ENCODE results near the gene PHOSPHO2.
"Not testable (repeated sequence)": the region's sequence is repeated elsewhere in the genome, so short reads cannot be mapped to it uniquely, and the experiment has no call there.

The PHOSPHO2 gene

GRCh38 chr2:169683054-169683424 is 11.2 kb upstream of the PHOSPHO2 start:
- H3K36me3 ChIP-seq (ENCODE audit: control insufficient read depth in 5 of 5, insufficient read depth in 5 of 5, low read length in 5 of 5), result no peaks in the 10 kb centered on the region

DNA sequence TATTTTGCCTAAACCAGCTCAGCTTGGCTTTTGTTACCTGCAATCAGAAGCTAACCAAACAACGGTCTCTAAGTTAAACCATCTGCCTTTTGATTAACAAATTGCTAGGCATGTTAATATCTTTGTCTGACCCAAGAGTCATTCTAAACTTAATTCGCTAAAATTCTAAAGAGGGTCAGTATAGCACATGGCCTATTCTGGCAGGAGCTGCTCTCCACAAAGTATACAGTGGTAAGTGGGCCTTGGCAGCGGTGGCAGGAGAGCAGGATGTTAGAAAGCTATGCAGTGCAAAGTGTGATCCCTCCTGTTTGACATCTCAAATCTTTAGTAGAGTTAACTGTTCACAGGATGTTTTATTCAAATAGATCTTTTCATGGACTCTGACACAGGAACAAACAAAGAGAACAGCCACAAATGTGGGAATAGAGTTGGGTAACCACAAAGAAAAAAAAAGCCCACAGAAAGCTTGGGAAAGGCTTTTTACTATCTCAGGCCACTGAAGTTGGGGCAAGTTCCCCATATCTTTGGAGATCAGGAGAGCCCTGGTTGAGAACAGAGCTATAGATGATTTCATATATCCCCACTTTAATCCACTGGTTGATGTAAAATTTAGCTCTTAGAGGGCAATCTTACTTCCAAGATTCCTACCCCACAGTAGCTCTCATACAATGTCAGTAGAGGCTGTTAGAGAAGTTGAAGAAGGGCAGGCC is 10.7 kb upstream of the PHOSPHO2 start:
- Histone ChIP-seq H3K27me3 (ENCODE audit: control insufficient read depth in 5 of 5, insufficient read depth in 4 of 5, low read length in 5 of 5) (no peaks in the 10 kb centered on the region), H3K27ac (ENCODE audit: low read depth, low read length) (no peak overlapping the region), H3K36me3 (ENCODE audit: control insufficient read depth in 5 of 5, insufficient read depth in 5 of 5, low read length in 5 of 5) (no peaks in the 10 kb centered on the region), H3K4me1 (ENCODE audit: control insufficient read depth in 5 of 5, insufficient read depth in 5 of 5, low read length in 5 of 5) (no peaks in the 10 kb centered on the region), H3K4me3 (ENCODE audit: low read depth in 1 of 5, low read length in 5 of 5) (no peak overlapping the region), H3K9me3 (ENCODE audit: control insufficient read depth in 5 of 5, low read length in 5 of 5) (no peaks in the 10 kb centered on the region), H3K9ac (ENCODE audit: low read length in 5 of 5) (no peak overlapping the region)

More at GRCh38 chr2:169683054-169683424, 11.2 kb upstream of the PHOSPHO2 start:
- H3K9ac ChIP-seq (ENCODE audit: low read length in 5 of 5), result no peak overlapping the region
- H3K27me3 ChIP-seq (ENCODE audit: control insufficient read depth in 5 of 5, insufficient read depth in 4 of 5, low read length in 5 of 5), result no peaks in the 10 kb centered on the region
- H3K9me3 ChIP-seq (ENCODE audit: control insufficient read depth in 5 of 5, low read length in 5 of 5), result no peaks in the 10 kb centered on the region
- H3K4me1 ChIP-seq (ENCODE audit: control insufficient read depth in 5 of 5, insufficient read depth in 5 of 5, low read length in 5 of 5), result no peaks in the 10 kb centered on the region
- no peak overlapping the region for H3K4me3 ChIP-seq (ENCODE audit: low read depth in 1 of 5, low read length in 5 of 5)
- H3K27ac ChIP-seq (ENCODE audit: low read depth, low read length), result no peak overlapping the region

DNA sequence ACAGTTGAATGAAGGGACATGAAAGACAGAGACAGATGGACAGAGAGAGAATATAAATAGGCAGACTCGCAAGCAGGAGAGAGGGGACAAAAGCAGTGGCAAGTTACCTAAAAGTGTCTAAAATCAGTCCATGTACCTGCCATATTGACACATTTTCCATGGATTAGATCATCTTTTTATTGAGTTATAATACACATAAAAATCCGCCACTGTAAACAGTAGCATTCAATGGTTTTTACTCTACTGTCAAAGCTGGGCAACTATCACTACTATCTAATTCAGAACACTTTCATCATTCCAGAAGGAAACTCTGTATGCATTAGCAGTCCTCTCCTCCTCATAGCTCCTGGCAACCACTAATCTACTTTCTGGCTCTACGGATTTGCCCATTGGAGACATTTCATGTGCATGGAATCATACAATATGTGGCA is 10.1 kb upstream of the PHOSPHO2 start:
- Histone ChIP-seq H3K9me3 (ENCODE audit: control insufficient read depth in 5 of 5, low read length in 5 of 5) (no peaks in the 10 kb centered on the region), H3K9ac (ENCODE audit: low read length in 5 of 5) (no peak overlapping the region), H3K4me3 (ENCODE audit: low read depth in 1 of 5, low read length in 5 of 5) (no peak overlapping the region), H3K27ac (ENCODE audit: low read depth, low read length) (no peak overlapping the region), H3K27me3 (ENCODE audit: control insufficient read depth in 5 of 5, insufficient read depth in 4 of 5, low read length in 5 of 5) (no peaks in the 10 kb centered on the region), H3K36me3 (ENCODE audit: control insufficient read depth in 5 of 5, insufficient read depth in 5 of 5, low read length in 5 of 5) (no peaks in the 10 kb centered on the region), H3K4me1 (ENCODE audit: control insufficient read depth in 5 of 5, insufficient read depth in 5 of 5, low read length in 5 of 5) (no peaks in the 10 kb centered on the region)

DNA sequence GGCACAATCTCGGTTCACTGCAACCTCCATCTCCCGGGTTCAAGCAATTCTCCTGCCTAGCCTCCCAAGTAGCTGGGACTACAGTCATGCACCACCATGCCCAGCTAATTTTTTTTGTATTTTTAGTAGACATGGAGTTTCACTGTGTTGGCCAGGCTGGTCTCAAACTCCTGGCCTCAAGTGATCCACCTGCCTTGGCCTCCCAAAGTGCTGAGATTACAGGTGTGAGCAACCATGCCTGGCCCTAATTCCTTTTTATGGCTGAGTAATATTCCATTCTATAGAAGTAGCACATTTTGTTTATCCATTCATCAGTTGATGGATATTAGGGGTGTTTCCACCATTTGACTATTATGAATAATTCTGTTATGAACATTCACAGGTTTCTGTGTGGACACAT is 9.6 kb upstream of the PHOSPHO2 start:
- H3K9me3 ChIP-seq (ENCODE audit: control insufficient read depth in 5 of 5, low read length in 5 of 5); H3K27ac ChIP-seq (ENCODE audit: low read depth, low read length); H3K4me3 ChIP-seq (ENCODE audit: low read depth in 1 of 5, low read length in 5 of 5); H3K36me3 ChIP-seq (ENCODE audit: control insufficient read depth in 5 of 5, insufficient read depth in 5 of 5, low read length in 5 of 5); H3K9ac ChIP-seq (ENCODE audit: low read length in 5 of 5); H3K27me3 ChIP-seq (ENCODE audit: control insufficient read depth in 5 of 5, insufficient read depth in 4 of 5, low read length in 5 of 5); H3K4me1 ChIP-seq (ENCODE audit: control insufficient read depth in 5 of 5, insufficient read depth in 5 of 5, low read length in 5 of 5): not testable (repeated sequence)

DNA sequence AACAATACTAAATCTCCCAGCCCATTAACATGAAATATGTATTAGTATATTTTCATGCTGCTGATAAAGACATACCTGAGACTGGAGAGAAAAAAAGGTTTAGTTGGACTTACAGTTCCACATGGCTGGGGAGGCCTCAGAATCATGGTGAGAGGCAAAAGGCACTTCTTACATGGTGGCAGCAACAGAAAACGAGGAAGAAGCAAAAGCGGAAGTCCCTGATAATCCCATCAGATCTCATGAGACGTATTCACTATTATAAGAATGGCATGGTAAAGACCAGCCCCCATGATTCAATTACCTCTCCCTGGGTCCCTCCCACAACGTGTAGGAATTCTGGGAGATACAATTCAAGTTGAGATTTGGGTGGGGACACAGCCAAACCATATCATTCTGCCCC is 7.4 kb upstream of the PHOSPHO2 start:
- not testable (repeated sequence) for H3K27ac ChIP-seq (ENCODE audit: low read depth, low read length); H3K9me3 ChIP-seq (ENCODE audit: control insufficient read depth in 5 of 5, low read length in 5 of 5); H3K4me1 ChIP-seq (ENCODE audit: control insufficient read depth in 5 of 5, insufficient read depth in 5 of 5, low read length in 5 of 5)

DNA sequence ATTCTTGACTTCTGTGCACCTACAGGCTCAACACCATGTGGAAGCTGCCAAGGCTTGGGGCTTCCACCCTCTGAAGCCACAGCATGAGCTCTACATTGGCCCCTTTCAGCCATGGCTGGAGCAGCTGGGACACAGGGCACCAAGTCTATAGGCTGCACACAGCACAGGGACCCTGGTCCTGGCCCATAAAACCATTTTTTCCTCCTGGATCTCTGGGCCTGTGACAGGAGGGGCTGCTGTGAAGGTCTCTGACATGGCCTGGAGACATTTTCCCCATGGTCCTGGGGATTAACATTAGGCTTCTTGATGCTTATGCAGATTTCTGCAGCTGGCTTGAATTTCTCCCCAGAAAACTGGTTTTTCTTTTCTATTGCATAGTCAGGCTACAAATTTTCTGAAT is 6.3 kb upstream of the PHOSPHO2 start:
- not testable (repeated sequence) for H3K4me1 ChIP-seq (ENCODE audit: control insufficient read depth in 5 of 5, insufficient read depth in 5 of 5, low read length in 5 of 5); H3K4me3 ChIP-seq (ENCODE audit: low read depth in 1 of 5, low read length in 5 of 5); H3K9ac ChIP-seq (ENCODE audit: low read length in 5 of 5); H3K9me3 ChIP-seq (ENCODE audit: control insufficient read depth in 5 of 5, low read length in 5 of 5); H3K27me3 ChIP-seq (ENCODE audit: control insufficient read depth in 5 of 5, insufficient read depth in 4 of 5, low read length in 5 of 5); H3K27ac ChIP-seq (ENCODE audit: low read depth, low read length); H3K36me3 ChIP-seq (ENCODE audit: control insufficient read depth in 5 of 5, insufficient read depth in 5 of 5, low read length in 5 of 5)

More for the DNA sequence above, 7.4 kb upstream of the PHOSPHO2 start:
- H3K9ac ChIP-seq (ENCODE audit: low read length in 5 of 5); H3K27me3 ChIP-seq (ENCODE audit: control insufficient read depth in 5 of 5, insufficient read depth in 4 of 5, low read length in 5 of 5); H3K36me3 ChIP-seq (ENCODE audit: control insufficient read depth in 5 of 5, insufficient read depth in 5 of 5, low read length in 5 of 5); H3K4me3 ChIP-seq (ENCODE audit: low read depth in 1 of 5, low read length in 5 of 5): not testable (repeated sequence)

GRCh38 chr2:169690958-169691357 is 3.3 kb upstream of the PHOSPHO2 start:
- H3K9ac ChIP-seq (ENCODE audit: low read length in 5 of 5), result no peak overlapping the region
- H3K36me3 ChIP-seq (ENCODE audit: control insufficient read depth in 5 of 5, insufficient read depth in 5 of 5, low read length in 5 of 5), result no peaks in the 10 kb centered on the region
- no peaks in the 10 kb centered on the region for H3K27me3 ChIP-seq (ENCODE audit: control insufficient read depth in 5 of 5, insufficient read depth in 4 of 5, low read length in 5 of 5)
- H3K27ac ChIP-seq (ENCODE audit: low read depth, low read length), result no peak overlapping the region
- H3K4me3 ChIP-seq (ENCODE audit: low read depth in 1 of 5, low read length in 5 of 5), result no peak overlapping the region
- H3K4me1 ChIP-seq (ENCODE audit: control insufficient read depth in 5 of 5, insufficient read depth in 5 of 5, low read length in 5 of 5), result peaks cover 0 to 26% (median 22%) of the 10 kb centered on the region in 5 donors
- no peaks in the 10 kb centered on the region for H3K9me3 ChIP-seq (ENCODE audit: control insufficient read depth in 5 of 5, low read length in 5 of 5)

- Histone ChIP-seq H3K4me1 (ENCODE audit: control insufficient read depth in 5 of 5, insufficient read depth in 5 of 5, low read length in 5 of 5) (peaks cover 0 to 26% (median 22%) of the 10 kb centered on the region in 5 donors), H3K27ac (ENCODE audit: low read depth, low read length) (no peak overlapping the region), H3K36me3 (ENCODE audit: control insufficient read depth in 5 of 5, insufficient read depth in 5 of 5, low read length in 5 of 5) (no peaks in the 10 kb centered on the region), H3K9me3 (ENCODE audit: control insufficient read depth in 5 of 5, low read length in 5 of 5) (no peaks in the 10 kb centered on the region), H3K9ac (ENCODE audit: low read length in 5 of 5) (no peak overlapping the region), H3K27me3 (ENCODE audit: control insufficient read depth in 5 of 5, insufficient read depth in 4 of 5, low read length in 5 of 5) (no peaks in the 10 kb centered on the region), H3K4me3 (ENCODE audit: low read depth in 1 of 5, low read length in 5 of 5) (no peak overlapping the region)
Measured at GRCh38 chr2:169692718-169693117, 1.6 kb upstream of the PHOSPHO2 start.

DNA sequence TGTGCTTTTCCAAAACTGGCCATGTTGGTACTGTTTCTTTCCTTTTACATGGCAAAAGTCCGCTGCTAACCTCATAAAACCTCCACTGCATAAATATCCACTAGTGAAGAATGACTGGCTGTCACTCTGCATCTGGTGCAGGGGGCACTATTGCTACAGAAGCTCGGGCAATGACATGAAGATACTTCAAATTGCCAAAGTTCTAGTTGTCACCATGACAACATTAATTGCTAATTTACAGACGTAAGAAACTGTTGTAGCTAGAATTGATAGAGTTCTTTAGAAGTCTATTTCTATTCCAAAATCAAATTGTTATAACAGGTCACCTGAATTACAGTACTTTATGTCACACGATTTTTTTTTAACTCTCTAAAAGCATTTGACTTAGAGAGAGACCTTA is 909 bp upstream of the PHOSPHO2 start:
- Histone ChIP-seq H3K4me3 (ENCODE audit: low read depth in 1 of 5, low read length in 5 of 5) (peak overlapping the region in 3 of 5 donors; percentile 91 to 92 (median 91)), H3K9ac (ENCODE audit: low read length in 5 of 5) (peak overlapping the region in 1 of 5 donors; percentile 17), H3K36me3 (ENCODE audit: control insufficient read depth in 5 of 5, insufficient read depth in 5 of 5, low read length in 5 of 5) (no peaks in the 10 kb centered on the region)

DNA sequence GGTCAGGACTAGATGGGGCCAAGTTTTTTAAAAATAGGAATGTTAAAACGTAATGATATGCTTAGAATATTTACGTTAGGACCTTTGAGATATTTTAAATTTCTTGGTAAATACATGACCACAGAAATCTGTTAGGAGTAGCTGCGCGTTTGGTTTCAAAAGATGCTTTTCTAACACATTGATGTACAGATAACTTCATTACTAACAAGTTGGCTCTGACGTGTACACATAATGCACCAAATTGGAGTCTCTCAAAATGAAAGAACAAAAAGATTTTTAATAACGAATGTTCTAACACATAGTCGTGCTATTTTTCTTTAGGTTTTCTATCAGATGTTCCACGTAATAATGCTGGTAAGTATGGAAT is 608 bp downstream of the PHOSPHO2 start:
- Histone ChIP-seq H3K27ac (ENCODE audit: low read depth, low read length) (peak overlapping the region; percentile 58), H3K36me3 (ENCODE audit: control insufficient read depth in 5 of 5, insufficient read depth in 5 of 5, low read length in 5 of 5) (peaks cover 0 to 8% (median 2%) of the 10 kb centered on the region in 5 donors), H3K9ac (ENCODE audit: low read length in 5 of 5) (peak overlapping the region; percentile 0 to 92 (median 91)), H3K4me3 (ENCODE audit: low read depth in 1 of 5, low read length in 5 of 5) (peak overlapping the region; percentile 78 to 95 (median 91)), H3K4me1 (ENCODE audit: control insufficient read depth in 5 of 5, insufficient read depth in 5 of 5, low read length in 5 of 5) (peaks cover 0 to 26% (median 22%) of the 10 kb centered on the region in 5 donors), H3K9me3 (ENCODE audit: control insufficient read depth in 5 of 5, low read length in 5 of 5) (no peaks in the 10 kb centered on the region), H3K27me3 (ENCODE audit: control insufficient read depth in 5 of 5, insufficient read depth in 4 of 5, low read length in 5 of 5) (no peaks in the 10 kb centered on the region)

More for the DNA sequence above, 909 bp upstream of the PHOSPHO2 start:
- Histone ChIP-seq H3K27ac (ENCODE audit: low read depth, low read length) (peak overlapping the region; percentile 2), H3K27me3 (ENCODE audit: control insufficient read depth in 5 of 5, insufficient read depth in 4 of 5, low read length in 5 of 5) (no peaks in the 10 kb centered on the region), H3K4me1 (ENCODE audit: control insufficient read depth in 5 of 5, insufficient read depth in 5 of 5, low read length in 5 of 5) (peaks cover 0 to 26% (median 22%) of the 10 kb centered on the region in 5 donors), H3K9me3 (ENCODE audit: control insufficient read depth in 5 of 5, low read length in 5 of 5) (no peaks in the 10 kb centered on the region)

Measured in subcutaneous abdominal adipose tissue (tissue), 5 donors.